Hematopoietic multipotent progenitor cell treated with erythropoietin and hydrocortisone succinate and interleukin-3 and kit ligand, for 17 days (in vitro differentiated cells): ENCODE results near the gene TMPRSS9.
"Not testable (repeated sequence)": the region's sequence is repeated elsewhere in the genome, so short reads cannot be mapped to it uniquely, and the experiment has no call there.

Experiments
- DNase-seq: peaks from one replicate; pipeline ENCODE4 v3.0.0-alpha.2; 2015; ENCODE audit warnings: low spot score

The TMPRSS9 gene

DNA sequence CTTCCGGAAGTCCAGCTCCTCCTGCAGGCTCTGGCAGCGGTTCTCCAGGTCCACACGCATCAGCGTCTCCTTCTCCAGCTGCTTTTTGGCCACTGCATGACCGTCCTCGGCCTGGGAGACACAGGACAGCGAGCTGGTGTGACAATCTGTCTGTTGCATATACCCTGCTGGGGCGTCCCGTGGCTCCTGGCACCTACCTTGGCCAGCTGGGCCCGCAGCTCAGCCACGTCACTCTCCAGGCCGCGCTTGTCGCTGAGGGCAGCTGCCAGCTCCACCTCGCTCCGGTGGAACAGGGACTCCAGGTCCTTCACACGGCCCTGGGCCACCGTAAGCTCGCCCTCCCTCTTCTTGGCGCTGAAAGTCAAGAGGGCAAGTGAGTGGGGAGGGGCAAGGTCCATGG is 78.1 kb downstream of the TMPRSS9 start:
- no peak for DNase-seq

DNA sequence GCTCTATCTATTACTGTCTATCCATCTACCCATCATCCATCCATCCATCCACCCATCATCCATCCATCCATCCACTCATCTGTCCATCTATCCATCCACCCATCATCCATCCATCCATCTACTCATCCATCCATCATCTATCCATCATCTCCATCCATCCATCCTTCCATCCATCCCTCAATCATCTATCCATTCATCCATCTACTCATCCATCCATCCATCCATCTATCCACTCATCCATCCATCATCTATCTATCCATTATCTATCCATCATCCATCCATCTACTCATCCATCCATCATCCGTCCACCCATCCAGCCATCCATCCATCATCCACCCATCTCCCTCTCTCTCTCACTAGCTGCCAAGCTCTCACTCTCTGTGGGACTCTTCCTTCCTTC is 80.5 kb downstream of the TMPRSS9 start:
- DNase-seq: no peak

DNA sequence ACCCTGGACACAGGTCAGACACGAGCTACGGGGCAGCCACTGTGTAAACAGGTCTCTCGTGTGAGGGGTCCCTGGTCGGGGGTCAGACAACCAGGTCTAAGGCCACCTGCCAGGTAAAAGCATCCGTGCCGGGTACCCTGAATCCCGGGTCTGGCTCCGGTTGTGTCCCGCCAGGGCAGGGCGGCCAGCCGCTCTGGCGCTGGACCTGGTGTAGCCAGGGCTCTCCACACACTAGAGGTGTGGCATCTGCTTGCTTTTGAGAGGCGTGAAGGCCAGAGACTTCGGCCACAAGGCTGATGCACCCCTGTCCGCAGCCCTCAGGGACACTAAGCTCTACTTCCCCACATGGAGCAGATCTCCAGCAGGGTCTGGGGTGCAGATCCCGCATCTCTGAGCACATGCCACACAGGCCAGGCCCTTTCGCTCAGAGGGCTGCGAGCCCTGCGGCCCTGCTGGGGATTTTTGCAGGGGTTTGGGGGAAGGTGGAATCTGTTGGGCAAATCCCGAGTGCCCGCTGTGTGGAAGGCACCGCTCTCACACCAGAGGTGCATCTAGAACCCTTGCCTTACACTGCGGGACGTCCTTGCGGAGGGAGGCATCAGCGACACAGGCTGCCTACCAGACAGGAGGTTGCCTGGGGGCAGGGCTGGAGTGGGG is 81.2 kb downstream of the TMPRSS9 start:
- no peak for DNase-seq

DNA sequence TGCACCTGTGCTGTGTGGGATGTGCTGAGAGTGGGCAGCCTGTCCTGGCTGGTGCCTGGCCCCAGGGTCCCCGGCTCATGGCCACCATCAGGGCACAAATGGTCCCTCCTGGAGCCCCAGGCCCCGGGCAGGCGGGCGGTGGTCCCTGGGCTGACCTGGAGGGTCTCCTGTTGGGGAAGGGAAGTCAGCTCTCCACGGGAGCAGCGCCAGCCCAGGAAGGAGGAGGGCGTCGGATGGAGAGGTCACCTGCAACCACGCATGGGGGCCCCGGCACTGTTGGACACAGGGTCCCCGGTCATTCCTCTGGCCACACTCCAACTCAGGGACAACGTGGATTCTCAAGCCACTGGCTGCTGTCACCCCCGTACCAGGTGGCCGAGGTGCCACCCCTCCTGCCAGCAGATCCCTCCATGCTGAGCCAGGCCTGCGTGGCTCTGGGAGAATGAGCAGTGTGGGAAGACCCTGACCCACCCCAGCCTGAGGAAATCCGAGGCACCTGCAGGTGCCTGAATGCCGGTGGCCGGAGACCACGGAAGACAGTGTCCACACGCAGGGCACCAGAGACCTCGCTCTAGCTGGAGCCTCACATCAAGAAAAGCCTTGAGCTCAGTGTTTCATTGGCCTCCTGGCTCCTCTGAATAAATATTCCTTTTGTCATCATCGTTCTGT is 83.2 kb downstream of the TMPRSS9 start:
- no peak for DNase-seq

DNA sequence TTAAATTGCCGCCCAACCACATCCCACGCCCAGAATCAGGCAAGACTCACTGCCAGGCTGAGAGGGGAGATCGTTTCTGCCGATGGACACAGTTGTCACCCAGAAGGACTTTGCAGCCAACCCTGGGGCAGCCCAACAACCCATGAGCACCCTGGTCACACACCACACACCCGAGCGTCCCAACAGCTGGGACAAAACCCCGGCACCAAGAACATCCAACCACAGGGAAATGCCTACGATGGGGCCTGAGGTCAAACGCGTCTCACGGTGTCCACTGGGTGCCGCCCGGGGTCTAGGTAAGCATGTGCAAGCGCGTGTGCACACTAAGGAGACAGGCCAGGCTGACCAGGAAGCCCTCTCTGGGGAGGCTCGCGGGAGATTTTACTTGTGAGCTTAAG is 83.7 kb downstream of the TMPRSS9 start:
- no peak for DNase-seq

DNA sequence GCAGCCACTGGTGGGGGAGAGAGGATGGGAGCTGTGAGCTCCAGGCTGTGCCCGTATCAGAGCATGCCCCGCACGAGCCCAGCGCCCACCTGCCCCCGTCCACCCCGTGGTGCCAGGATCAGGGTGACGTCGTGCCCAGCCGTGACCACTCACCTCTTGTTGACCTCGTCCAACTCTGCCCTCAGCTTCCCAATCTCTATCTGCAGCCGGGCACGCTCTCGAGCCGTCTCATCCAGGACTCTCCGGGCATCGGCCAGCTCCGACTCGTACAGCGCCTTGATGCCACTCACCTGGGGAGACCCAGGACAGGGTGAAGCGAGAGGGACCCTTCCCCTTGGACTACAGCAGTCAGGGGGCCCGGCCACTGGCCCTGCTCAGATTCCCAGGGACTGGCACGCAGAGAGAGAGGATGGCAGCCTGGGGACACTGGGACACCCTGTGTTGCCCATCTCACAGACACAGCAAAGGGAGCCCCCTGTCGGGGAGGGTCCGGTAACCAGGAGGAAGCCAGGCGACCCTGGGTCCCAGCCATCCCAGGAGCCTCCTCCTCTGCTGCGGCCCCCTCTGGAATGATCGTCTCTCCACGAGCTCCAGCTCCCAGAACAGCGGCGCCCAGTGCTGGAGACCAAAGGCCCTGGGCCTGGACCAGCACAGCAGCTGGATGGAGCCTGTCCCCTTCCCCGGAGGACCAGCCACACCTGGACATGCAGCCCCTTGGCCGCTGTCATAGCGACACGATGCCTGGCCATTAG is 84.4 kb downstream of the TMPRSS9 start:
- DNase-seq: no peak

DNA sequence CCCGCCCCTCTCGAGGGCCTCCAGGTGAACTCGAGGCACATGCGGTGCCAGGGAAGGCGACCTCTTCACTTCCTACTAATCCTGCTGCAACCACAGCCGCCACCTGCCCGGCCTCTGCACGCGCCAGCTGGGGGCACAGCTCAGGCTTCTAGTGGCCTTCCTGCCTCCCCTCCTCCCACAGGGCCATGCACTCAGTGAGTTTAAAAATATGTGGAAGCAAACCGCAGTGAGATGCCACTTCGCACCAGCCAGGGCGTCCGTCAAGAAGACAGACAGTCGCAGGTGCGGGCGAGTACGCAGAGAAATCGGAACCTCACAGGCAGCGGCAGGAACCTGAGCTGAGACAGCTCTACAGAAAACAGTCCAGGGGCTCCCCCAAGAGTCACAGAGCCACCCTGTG is 86.3 kb downstream of the TMPRSS9 start:
- no peak for DNase-seq

DNA sequence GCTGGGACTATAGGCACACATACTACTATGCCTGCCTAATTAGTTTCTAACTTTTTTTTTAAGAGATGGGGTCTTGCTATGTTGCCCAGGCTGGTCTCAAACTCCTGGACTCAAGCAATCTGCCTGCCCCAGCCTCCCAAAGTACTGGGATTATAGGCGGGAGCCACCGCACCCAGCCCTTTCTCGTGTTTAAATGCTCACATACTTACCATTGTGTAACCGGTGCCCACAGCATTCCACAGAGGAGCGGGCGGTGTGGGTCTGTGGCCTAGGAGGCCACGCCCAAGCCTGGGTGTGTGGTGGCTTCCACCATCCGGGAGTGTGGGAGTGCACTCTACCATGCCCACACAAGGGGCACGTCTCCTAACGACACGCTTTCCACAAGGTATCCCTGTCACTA is 89.0 kb downstream of the TMPRSS9 start:
- no peak for DNase-seq

DNA sequence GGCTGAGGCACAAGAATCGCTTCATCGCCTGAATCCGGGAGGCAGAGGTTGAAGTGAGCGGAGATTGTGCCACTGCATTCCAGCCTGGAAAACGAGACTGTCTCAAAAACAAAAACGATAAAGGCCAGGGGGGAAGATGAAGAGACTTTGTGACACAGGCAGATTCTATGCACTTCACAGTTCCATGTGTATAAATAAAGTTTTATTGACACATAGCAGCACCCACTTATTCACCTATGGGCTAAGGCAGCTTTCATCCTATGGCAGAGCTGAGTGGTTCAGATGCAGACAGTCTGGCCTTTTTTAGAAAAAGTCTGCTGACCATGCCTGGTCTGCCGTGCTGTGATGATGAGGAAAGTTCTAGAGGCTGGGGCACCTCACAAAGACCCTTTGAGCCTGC is 91.1 kb downstream of the TMPRSS9 start:
- DNase-seq: no peak

DNA sequence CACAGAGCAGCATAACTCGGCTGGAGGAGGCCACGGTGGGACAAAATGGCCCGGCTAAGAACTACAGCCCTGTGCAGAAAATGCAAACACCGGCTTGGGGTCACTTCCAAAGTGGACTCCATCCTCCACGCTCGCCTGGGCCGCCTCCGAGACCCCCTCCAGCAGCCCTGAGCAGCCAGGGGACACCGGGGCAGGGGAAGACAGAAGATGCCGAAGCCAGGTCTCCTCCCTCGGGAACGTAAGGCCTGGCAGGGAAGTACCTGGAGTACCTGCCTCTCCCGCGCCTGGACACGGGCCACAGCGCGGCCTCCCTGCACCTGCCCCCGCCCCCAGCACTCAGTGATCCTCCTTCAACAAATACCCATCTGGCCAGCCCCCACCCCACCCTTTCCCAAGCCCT is 91.7 kb downstream of the TMPRSS9 start:
- no peak for DNase-seq

DNA sequence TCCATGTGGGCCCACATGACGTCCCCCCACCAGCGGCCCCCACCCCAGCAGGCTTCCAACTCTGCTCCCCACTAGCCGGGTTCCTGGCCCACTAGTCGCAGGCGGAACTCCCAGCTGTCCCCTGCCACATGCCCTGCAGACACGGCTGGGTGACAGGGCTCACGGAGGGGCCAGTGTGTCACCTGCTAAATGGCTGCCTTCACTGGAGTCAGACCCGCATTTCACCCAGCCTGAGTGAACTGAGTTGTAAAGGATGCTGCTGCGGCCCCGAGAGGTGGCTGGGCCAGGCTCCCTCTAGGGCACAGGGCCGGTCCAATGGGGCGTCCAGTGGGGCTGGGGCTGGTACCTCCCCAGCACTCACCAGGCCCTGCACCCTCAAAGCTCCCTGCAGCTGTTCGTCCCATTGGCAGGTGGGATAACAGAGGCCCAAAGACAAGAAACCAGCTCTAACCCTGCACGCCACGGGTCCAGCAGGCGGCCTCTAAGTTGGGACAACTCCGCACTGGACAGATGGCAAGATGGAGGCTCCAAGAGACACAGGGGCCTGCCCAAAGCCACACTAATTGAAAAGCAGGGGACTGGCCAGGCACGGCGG is 93.5 kb downstream of the TMPRSS9 start:
- DNase-seq: no peak

DNA sequence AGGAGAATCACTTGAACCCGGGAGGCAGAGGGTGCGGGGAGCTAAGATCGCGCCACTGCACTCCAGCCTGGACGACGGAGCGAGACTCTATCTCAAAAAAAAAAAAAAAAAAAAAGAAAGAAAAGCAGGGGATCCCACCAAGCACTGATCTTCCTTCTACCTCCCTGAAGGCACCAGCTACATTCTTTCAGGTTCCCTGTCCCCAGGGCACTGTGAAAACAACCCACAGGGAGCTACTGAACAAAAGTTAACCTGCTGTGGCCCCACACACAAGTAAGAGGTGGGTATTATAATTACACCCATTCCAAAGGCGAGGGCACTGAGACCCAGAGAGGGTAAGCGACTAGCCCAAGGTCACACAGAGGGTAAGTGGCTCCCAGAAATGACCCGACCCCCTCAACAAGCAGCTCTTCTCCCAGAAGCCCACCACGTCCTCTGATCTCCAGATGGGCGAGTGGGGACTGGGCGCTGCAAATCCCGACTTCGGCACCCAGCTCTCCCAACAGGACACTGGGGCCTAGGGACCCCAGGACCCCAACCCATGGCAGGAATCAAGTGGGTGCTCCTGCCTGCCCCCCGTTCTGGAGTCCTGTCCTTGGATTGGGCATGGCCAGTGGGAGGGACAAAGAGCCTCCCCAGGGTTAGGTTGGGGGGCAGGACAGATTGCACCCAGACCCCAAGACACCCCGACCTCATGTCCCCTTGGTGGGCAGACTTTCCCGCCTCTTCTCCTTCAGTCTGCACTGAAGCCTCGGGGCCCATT is 94.3 kb downstream of the TMPRSS9 start:
- no peak for DNase-seq

DNA sequence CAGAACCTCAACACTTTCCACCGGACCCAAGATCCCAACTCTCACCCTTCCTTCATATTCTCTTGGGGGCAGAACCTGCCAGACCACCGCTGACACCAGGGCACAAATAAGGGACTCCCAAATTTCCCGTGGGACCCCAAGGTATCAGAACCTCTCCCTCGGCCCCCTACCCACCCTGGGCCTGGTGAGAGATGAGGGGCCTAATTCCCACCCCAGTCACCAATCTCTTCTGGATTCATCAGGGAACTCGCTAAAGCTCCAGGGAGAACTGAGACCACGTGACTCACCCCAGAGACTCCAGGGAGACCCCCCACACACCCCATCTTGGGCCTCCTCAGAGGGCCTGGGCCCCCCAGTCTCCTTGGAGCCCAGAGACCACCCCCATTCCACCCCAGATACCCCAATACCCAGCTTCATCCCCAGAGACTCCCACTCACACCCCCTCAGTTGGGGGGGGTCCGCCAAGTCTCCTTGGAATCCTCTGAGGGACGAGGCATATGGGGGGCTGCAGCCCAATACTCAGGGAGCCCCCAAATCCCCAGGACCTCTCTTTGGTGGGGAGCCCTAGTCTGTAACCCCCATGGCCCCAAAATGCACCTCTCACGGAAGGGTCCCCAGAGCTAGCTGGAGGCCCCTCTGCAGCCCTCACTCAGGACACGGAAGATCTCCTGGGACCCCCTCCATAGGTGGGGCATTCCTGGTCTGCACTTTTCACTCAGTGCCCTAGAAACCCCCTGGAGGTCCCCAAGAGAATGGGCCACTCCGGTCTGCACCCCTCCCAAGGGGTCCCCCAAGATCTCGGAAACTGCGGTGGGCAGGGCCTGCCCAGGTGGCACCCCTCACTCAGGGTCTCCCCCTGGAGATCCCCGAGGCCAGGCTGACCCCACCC is 95.1 kb downstream of the TMPRSS9 start:
- no peak for DNase-seq

DNA sequence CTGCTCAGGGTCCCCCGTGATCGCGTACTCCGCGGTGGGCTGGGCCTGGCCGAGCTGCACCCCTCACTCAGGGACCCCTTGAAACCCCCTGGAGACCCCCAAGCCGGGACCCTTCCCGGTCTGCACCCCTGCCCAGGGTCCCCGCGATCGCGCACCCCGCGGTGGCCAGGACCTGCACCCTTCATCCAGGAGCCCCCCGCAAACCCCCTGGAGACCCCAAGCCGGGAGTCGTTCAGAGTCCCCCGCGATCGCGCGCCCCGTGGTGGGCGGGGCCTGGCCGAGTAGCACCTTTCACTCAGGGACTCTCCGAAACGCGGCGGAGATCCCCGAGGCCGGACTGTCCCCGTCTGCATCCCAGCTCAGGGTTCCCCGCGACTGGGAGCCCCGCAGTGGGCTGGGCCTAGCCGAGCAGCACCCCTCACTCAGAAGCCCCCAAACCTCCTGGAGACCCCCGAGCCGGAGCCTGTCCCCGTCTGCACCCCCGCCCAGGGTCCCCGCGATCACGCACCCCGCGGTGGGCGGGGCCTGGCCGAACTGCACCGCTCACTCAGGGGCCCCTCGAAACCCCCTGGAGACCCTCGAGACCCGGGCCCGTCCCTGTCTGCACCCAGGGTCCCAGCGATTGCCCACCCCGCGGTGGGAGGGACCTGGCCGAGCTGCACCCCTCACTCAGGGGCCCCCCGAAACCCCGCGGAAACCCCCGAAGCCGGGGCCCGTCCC is 95.9 kb downstream of the TMPRSS9 start:
- peak; percentile 12 for DNase-seq

DNA sequence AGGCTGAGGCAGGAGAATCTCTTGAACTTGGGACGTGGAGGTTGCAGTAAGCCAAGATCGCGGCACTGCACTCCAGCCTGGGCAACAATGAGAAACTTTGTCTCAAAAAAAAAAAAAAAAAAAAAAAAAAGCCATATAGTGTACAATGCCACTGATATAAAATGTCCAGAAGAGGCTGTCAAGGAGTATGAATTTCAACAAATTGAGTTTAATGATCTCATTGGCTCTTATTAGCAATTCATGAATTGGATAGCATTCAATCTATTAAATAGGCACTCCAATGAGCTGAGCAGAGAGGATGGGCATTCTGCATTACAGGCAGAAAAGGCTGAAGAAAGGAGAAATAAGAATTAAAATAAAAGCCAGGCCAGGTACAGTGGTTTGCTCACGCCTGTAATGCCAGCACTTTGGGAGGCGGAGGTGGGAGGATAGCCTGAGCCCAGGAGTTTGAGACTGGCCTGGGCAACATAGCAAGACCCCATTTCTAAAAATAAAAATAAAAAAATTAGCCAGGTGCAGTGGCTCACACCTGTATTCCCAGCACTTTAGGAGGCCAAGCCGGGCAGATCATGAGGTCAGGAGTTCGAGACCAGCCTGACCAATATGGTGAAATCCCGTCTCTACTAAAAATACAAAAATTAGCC is 97.5 kb downstream of the TMPRSS9 start:
- no peak for DNase-seq

DNA sequence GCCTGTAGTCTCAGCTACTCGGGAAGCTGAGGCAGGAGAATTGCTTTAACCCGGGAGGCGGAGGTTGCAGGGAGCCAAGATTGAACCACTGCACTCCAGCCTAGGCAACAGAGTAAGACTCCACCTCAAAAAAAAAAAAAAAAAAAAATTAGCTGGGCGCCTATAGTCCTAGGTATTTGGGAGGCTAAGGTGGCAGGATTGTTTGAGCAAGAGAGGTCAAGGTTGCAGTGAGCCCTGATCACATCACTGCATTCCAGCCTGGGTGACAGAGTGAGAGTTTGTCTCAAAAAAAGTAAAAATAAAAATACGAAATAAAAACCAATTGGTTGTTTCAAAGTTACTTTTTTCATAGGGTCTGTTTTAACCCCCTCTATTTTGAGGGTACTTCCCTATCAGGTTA is 98.0 kb downstream of the TMPRSS9 start:
- DNase-seq: no peak

DNA sequence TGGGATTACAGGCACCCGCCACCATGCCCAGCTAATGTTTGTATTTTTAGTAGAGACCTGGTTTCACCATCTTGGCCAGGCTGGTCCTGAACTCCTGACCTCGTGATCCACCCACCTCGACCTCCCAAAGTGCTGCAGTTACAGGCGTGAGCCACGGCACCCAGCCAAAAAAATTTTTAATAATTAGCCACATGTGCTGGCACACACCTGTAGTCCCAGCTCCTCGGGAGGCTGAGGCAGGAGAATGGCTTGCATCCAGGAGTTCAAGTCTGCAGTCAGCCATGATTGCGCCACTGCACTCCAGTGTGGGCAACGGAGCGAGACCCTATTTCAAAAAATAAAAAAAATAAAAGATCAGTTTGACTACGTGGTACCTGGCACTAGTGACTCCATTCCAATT is 98.7 kb downstream of the TMPRSS9 start:
- not testable (repeated sequence) for DNase-seq

DNA sequence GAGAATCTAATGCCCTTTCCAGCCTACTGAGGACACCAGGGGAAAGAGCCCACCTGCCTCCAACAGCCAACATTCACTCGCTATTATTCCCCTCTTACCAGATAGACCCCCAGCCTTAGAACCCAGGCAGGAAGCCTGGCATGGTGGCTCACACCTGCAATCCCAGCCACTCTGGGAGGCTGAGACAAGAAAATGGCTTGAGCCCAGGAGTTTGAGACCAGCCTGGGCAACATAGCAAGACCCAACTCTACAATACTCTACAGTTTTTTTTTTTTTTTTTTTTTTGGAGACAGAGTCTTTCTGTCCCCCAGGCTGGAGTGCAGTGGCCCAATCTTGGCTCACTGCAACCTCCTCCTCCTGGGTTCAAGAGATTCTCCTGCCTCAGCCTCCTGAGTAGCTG is 100.2 kb downstream of the TMPRSS9 start:
- no peak for DNase-seq

DNA sequence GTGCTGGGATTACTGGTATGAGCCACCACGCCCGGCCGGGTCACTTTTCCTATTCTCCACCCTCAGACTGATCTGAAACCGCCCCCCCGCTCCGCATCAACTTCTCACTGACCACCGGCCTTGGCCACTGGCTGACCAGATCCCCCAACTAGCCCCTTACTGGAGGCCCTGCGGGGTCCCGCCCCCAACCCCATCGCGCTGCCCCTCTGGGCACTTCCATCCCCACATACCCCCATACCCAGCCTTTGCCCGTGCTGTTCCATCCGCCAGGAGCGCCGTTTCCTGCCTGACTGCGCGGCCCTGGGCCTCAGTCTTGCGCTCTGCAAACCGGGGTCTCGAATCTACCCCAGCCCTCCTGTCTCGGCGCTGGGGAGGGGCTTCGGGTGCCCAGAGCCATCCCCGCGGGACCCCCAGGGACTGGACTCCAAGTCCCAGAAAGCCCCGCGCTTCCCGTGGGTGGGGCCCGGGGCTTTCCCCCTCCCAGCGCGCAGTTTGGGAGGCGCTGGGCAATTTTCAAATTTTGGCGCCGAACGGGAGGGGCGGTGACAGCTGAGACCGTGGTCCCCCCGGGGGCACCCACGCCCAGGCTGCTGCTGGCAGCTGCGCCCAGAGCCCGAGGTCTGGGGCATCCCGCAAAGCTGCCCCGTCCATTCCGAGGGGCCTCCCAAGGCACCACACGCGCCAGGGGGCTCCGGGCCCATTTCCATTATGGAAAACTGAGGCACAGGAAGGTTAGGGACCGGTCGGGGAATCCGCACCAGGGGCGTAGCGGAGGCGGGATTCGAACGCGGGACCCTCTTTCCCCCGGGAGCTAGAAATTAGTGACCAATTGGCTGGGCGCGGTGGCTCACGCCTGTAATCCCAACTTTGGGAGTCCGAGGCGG is 101.9 kb downstream of the TMPRSS9 start:
- peak; percentile 43 for DNase-seq
